ENCODE results near the gene ZKSCAN3. TPM values are rescaled to one million over a fixed set of nuclear protein-coding genes. Genes with fewer than 3 reads are reported as not detected.
A peak's percentile ranks its signal among the peaks of the same experiment; 100 is the strongest.

The ZKSCAN3 gene
- total RNA-seq, 1 experiment from 2014 or later, result 11.2 TPM

- peak overlapping the region; percentile 78 for H3K9ac ChIP-seq (ENCODE audit: low read length)
- intact Hi-C loops (cut with micrococcal nuclease), result loop anchor here (5.0 kb wide), 1 partner anchor 68 kb away; the partner anchor contains the start of gene ZSCAN26
- no peak for DNase-seq (ENCODE audit: low read depth, low spot score)
These were observed 14.6 kb upstream of the ZKSCAN3 start for GRCh38 chr6:28335040-28335563.

More at GRCh38 chr6:28335040-28335563, 14.6 kb upstream of the ZKSCAN3 start:
- BruUV-seq (replicated peaks), result no TSS peak
- peaks cover 13 to 19% of the 10 kb centered on the region in 2 experiments; a peak in 3 of 4 replicates for H3K4me1 ChIP-seq (ENCODE audit: control insufficient read depth in 1 of 2, insufficient read depth in 2 of 2, low read length in 2 of 2)
- peak; percentile 1; the same call in 1 of the 2 replicates for ATAC-seq
- H3K4me3 ChIP-seq (replicated peaks in 1 of 2; ENCODE audit: low read depth in 1 of 2, low read length in 2 of 2), result peak overlapping the region; percentile 72 to 77
- peak overlapping the region; percentile 77 for H3K27ac ChIP-seq (ENCODE audit: low read depth, low read length)
- 0 out of 4 replicates have a peak, but pooled peaks cover 0 to 5% of the 10 kb centered on the region in 2 experiments for H3K9me3 ChIP-seq (ENCODE audit: control insufficient read depth in 1 of 2, insufficient read depth in 1 of 2, low read depth in 1 of 2, low read length in 2 of 2)
- POLR2A ChIA-PET, result interaction anchor here (0.8 to 2.0 kb wide), 11 partner anchors 13 to 498 kb away, joined by 3 to 14 read pairs (median 4); partner anchors contain the start of genes ZKSCAN3 and ZKSCAN8
- no peaks in the 10 kb centered on the region for H4K20me1 ChIP-seq (ENCODE audit: insufficient read depth)
- peaks cover 5% of the 10 kb centered on the region; the same call in 1 of the 2 replicates for H3K79me2 ChIP-seq (ENCODE audit: insufficient read depth, low read length)
- H3K4me2 ChIP-seq (ENCODE audit: low read length), result peak overlapping the region; percentile 85
- no peaks in the 10 kb centered on the region for H3K27me3 ChIP-seq (ENCODE audit: insufficient read depth, low read length)
- no peaks in the 10 kb centered on the region for H3K9me2 ChIP-seq (ENCODE audit: insufficient read depth)
- TF ChIP-seq SRF (IDR thresholded peaks at IDR 0.05; ENCODE audit: low read depth), result peak; percentile 89
- TF ChIP-seq REST (IDR thresholded peaks at IDR 0.05; ENCODE audit: low read depth), result no peak
- H2AFZ ChIP-seq (ENCODE audit: low read depth, low read length, poor library complexity, severe bottlenecking), result peak overlapping the region; percentile 27
- H3K36me3 ChIP-seq (ENCODE audit: control insufficient read depth in 1 of 2, insufficient read depth in 2 of 2, low read length in 2 of 2), result no peaks in the 10 kb centered on the region
- RAD21 ChIA-PET (ENCODE audit: low non-redundant PET in 1 of 2, low total read pairs in 2 of 2, uncharacterized antibody in 2 of 2, unreplicated experiment in 2 of 2), result no interaction called here
- CTCF ChIA-PET, result interaction anchor here (1.2 kb wide), 2 partner anchors 21 to 49 kb away, joined by 4 to 9 read pairs; no protein-coding TSS in a partner anchor

Measured in HCT116 (cell line).